WTC11 (cell line): ENCODE results near the gene MYL10.

Experiments used
- CBFB ChIP-seq: sonication (generic); formaldehyde crosslinking; IDR thresholded peaks from 2 replicates; pipeline ENCODE4 v1.8.1; 2022; ENCODE audit warnings: mild to moderate bottlenecking, low read depth, missing genetic modification reagents
- CTCF ChIP-seq: fragments of 200-600 bp; IDR thresholded peaks from 2 replicates; pipeline ENCODE4 v1.8.0; 2022; ENCODE audit warnings: antibody characterized with exemption
- ELF4 ChIP-seq: sonication (generic); formaldehyde crosslinking; IDR thresholded peaks from 2 replicates; pipeline ENCODE4 v1.8.1; 2022; ENCODE audit warnings: low read depth, mild to moderate bottlenecking, moderate library complexity, missing genetic modification reagents
- ETV6 ChIP-seq: sonication (generic); formaldehyde crosslinking; IDR thresholded peaks from 2 replicates; pipeline ENCODE4 v1.8.1; 2022; ENCODE audit warnings: mild to moderate bottlenecking, missing genetic modification reagents
- KAT7 ChIP-seq: sonication (generic); formaldehyde crosslinking; IDR thresholded peaks from 2 replicates; pipeline ENCODE4 v1.8.1; 2023; ENCODE audit warnings: missing genetic modification reagents, mild to moderate bottlenecking, borderline replicate concordance
- ZNF263 ChIP-seq: sonication (generic); formaldehyde crosslinking; IDR thresholded peaks from 2 replicates; pipeline ENCODE4 v1.8.1; 2022; ENCODE audit warnings: low read depth, mild to moderate bottlenecking, moderate library complexity, missing genetic modification reagents
- TF ChIP-seq, protein P1 (sequence below): fragments of 250-450 bp; sonication (Bioruptor Pico); IDR thresholded peaks from 2 replicates; pipeline ENCODE4 v1.9.0; 2021; ENCODE audit warnings: mild to moderate bottlenecking
- TF ChIP-seq, protein P2 (sequence below): sonication (generic); formaldehyde crosslinking; IDR thresholded peaks from 2 replicates; pipeline ENCODE4 v1.8.1; 2022; ENCODE audit warnings: low read depth, mild to moderate bottlenecking, moderate library complexity, missing genetic modification reagents, borderline replicate concordance
- TF ChIP-seq, protein P3 (sequence below): sonication (generic); formaldehyde crosslinking; conservative IDR thresholded peaks from 2 replicates; pipeline ENCODE4 v1.8.1; 2023; ENCODE audit warnings: mild to moderate bottlenecking, low read depth, missing genetic modification reagents, moderate library complexity
- TF ChIP-seq, protein P4 (sequence below): fragments of 250-450 bp; sonication (Bioruptor Pico); conservative IDR thresholded peaks from 2 replicates; pipeline ENCODE4 v1.9.0; 2021; ENCODE audit warnings: mild to moderate bottlenecking

- TF ChIP-seq ETV6 (CRISPR knock-in tag) (no peak), CTCF (no peak), KAT7 (CRISPR knock-in tag) (no peak), CBFB (CRISPR knock-in tag) (no peak), ELF4 (CRISPR knock-in tag) (no peak), ZNF263 (CRISPR knock-in tag) (no peak)
- TF ChIP-seq, protein P1, sequence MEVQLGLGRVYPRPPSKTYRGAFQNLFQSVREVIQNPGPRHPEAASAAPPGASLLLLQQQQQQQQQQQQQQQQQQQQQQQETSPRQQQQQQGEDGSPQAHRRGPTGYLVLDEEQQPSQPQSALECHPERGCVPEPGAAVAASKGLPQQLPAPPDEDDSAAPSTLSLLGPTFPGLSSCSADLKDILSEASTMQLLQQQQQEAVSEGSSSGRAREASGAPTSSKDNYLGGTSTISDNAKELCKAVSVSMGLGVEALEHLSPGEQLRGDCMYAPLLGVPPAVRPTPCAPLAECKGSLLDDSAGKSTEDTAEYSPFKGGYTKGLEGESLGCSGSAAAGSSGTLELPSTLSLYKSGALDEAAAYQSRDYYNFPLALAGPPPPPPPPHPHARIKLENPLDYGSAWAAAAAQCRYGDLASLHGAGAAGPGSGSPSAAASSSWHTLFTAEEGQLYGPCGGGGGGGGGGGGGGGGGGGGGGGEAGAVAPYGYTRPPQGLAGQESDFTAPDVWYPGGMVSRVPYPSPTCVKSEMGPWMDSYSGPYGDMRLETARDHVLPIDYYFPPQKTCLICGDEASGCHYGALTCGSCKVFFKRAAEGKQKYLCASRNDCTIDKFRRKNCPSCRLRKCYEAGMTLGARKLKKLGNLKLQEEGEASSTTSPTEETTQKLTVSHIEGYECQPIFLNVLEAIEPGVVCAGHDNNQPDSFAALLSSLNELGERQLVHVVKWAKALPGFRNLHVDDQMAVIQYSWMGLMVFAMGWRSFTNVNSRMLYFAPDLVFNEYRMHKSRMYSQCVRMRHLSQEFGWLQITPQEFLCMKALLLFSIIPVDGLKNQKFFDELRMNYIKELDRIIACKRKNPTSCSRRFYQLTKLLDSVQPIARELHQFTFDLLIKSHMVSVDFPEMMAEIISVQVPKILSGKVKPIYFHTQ, result no peak
- TF ChIP-seq, protein P2, sequence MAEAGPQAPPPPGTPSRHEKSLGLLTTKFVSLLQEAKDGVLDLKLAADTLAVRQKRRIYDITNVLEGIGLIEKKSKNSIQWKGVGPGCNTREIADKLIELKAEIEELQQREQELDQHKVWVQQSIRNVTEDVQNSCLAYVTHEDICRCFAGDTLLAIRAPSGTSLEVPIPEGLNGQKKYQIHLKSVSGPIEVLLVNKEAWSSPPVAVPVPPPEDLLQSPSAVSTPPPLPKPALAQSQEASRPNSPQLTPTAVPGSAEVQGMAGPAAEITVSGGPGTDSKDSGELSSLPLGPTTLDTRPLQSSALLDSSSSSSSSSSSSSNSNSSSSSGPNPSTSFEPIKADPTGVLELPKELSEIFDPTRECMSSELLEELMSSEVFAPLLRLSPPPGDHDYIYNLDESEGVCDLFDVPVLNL, result no peak
- TF ChIP-seq, protein P3, sequence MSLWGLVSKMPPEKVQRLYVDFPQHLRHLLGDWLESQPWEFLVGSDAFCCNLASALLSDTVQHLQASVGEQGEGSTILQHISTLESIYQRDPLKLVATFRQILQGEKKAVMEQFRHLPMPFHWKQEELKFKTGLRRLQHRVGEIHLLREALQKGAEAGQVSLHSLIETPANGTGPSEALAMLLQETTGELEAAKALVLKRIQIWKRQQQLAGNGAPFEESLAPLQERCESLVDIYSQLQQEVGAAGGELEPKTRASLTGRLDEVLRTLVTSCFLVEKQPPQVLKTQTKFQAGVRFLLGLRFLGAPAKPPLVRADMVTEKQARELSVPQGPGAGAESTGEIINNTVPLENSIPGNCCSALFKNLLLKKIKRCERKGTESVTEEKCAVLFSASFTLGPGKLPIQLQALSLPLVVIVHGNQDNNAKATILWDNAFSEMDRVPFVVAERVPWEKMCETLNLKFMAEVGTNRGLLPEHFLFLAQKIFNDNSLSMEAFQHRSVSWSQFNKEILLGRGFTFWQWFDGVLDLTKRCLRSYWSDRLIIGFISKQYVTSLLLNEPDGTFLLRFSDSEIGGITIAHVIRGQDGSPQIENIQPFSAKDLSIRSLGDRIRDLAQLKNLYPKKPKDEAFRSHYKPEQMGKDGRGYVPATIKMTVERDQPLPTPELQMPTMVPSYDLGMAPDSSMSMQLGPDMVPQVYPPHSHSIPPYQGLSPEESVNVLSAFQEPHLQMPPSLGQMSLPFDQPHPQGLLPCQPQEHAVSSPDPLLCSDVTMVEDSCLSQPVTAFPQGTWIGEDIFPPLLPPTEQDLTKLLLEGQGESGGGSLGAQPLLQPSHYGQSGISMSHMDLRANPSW (CRISPR knock-in tag), result no peak
- TF ChIP-seq, protein P4, sequence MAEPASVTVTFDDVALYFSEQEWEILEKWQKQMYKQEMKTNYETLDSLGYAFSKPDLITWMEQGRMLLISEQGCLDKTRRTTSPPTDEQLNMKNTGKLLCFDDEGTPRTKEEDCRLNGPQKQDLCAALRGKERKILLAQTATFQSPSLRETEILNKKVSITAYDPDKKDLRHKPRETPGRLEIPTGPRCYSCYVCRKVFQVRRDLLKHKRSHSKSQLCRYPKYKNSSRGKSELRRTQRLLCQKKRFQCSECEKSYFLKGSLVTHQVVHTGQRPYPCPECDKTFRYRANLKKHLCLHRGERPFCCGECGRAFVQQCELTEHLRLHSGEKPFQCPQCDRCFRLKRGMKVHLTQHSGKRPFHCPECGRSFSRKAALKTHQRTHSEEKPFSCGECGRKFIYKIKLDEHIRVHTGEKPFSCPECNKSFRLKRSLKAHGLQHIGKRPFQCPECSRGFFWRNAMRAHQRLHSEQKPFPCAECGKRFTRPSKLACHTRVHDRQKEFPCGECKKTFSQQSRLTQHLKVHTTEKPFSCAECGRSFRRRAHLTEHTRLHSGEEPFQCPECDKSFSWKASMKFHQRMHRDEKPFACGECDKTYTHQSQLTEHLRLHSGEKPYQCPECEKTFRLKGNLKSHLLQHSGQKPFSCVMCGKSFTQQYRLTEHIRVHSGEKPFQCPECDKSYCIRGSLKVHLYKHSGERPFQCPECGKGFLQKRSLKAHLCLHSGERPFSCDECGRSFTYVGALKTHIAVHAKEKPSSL (CRISPR knock-in tag), result no peak
Observed at GRCh38 chr7:101567230-101567629, 61.9 kb downstream of the MYL10 start.
